NCI-H510A (cell line): ENCODE results near the gene ST3GAL3.

Source experiments
- DNase-seq: peaks from one replicate; lab custom pipeline; 2025; lab: John Stamatoyannopoulos, UW

The ST3GAL3 gene

DNA sequence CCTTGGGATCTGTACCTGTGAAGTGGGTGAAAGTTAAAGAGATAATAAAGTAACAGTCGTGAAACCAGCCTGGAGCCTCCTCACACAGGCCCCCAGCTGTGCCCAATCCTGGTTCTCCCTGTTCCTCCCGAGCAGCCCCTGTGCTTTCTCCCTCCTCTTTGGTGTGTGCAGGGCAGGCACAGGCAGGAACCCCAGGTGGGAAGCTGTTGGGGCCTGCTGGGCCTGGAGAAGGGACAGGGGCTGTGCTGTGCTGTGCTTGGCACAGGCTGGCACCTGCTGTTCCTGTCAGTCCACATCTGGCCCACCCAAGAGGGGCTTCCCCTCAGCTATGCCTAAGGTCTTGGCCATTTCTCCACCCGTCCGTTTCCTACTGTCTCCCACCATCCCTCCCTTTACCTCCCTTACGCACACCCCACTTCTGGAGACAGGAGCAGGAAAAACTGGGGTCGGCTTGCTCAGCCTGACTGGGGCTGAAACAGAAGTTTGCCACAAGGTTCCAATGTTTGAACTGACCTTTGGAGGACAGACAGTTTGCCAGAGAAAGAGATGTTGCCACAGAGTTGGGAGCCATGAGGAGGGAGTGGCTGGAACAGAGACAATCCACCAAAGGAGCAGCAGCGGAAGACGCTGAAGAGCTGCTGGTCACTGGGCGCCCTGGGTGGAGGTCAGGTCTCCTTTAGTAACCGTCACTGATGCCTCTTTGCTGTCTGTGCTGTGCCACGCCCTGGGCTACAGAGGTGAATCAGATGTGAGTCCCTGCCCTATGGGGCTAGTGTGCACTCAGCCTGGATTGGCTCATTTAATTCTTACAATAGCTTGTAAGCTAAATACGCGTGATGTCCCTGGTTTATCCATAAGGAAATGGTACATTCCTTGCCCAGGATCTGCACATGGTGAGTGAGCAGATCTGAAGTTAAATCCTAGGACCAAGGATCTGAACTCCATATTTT is 207.5 kb downstream of the ST3GAL3 start:
- no peak for DNase-seq

DNA sequence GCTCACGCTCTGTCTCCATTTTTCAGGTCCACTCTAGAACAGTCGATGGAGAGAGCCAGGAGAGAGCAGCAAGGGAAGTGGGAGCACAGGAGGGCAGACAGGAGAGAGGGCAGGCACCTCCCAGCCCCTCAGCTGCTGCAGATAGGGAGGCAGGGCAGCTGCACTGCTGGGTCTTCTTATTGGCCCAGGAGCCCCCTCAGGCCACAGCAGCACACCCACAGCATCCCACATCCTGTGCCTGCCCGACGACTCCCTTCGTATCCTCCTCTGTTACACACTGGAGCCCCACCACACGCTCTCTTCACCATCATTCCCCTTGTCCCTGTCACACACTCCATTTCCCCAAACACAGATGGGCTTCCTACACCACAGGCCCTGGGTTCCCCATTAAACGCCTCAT is 212.6 kb downstream of the ST3GAL3 start:
- DNase-seq, result no peak

GRCh38 chr1:43921022-43921421 is 213.7 kb downstream of the ST3GAL3 start:
- DNase-seq, result no peak

DNA sequence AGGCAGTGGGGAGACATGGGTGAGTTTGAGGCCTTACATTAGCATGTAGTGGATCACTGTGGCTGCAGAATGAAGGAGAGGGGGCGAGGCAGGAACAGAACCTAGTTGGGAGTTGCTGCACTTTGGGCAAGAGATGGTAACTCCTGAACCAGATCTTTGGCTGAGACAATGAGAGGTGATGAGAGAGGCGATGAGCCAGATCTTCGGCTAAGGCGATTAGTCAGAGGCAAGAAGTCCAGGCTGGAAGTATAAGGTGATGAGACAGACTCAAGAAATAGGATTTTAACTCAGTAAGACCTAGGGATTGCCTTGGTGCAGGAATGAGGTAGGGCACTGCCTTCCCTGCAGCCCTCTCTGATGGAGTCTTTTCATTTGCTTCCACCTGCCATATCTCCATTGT is 217.2 kb downstream of the ST3GAL3 start:
- no peak for DNase-seq

GRCh38 chr1:43925846-43926245 is 218.5 kb downstream of the ST3GAL3 start:
- no peak for DNase-seq

GRCh38 chr1:43930168-43930948 is 223.0 kb downstream of the ST3GAL3 start:
- peak; percentile 56 for DNase-seq

DNA sequence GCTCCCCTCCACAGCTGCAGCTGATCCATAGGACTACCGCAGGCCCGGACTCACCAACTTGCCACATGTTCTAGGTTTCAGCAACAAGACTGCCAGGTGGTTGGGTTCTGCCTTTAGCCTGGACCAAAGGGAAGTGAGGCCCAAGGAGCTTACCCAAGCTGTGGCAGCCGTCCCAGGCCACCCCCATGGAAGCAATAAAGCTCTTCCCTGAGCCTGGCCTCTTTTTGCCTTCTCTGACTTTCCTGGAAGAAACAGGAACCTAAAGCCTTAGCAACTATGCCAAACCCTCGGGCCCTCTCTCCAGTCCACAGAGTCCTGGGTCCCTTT is 223.6 kb downstream of the ST3GAL3 start:
- no peak for DNase-seq

GRCh38 chr1:43931711-43932660 is 224.7 kb downstream of the ST3GAL3 start:
- DNase-seq, result no peak

DNA sequence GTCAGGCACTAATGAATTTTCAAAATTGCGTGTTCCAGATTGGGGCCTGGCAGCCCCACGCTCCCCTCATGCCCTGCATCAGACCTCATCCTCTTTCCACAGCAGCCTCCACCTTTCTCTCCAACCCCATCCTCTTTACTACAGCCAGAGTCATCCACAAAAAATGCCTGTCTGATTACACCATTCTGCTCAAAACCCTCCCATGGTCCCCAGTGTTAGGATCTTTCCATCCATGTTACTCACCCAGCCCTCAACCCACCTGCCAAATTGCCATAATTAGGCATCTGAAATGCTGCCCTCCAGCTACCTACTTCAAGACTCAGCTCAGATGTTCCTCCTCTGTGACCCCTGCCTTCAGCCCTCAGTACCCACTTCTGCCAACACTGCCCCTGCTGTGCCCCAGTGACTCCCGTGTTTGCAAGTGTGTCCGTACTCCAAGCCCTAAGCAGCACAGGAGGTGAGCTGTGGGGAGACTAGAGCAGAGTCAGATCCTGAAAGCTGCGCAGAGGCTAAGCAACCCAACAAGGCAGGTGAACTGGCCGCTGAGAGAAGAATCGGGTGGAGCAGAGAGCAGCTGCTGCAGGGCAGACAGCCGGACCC is 225.6 kb downstream of the ST3GAL3 start:
- DNase-seq, result peak; percentile 64

DNA sequence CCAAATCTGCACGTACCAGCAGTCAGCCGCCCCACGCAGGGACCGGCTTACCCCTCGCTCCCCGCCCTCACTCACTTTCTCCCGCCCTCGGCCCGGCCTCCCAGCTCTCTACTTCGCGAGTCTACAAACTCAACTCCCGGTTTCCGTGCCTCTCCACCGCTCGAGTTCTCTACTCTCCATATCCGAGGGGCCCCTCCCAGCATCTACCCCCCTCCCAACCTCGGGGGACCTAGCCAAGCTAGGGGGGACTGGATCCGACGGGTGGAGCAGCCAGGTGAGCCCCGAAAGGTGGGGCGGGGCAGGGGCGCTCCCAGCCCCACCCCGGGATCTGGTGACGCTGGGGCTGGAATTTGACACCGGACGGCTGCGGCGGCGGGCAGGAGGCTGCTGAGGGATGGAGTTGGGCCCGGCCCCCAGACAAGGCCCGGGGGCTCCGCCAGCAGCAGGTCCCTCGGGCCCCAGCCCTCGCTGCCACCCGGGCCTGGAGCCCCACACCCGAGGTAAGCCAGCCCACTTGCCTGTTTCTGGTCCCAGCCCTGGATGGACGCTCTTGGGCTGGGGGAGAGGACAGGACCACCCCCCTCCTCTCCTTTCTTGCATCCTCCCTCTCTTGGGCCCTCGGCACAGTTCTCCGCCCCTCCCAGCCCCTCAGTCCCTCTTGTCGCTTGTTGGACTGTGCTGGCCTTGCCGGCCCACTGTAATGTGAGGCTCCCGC is 226.2 kb downstream of the ST3GAL3 start, which contains the start of gene ARTN:
Gene ARTN, plus strand, starts transcription at position 416 of the 715 bp plus-strand sequence. CDS start 1,856 bp downstream, outside the sequence.
- peak; percentile 88 for DNase-seq

DNA sequence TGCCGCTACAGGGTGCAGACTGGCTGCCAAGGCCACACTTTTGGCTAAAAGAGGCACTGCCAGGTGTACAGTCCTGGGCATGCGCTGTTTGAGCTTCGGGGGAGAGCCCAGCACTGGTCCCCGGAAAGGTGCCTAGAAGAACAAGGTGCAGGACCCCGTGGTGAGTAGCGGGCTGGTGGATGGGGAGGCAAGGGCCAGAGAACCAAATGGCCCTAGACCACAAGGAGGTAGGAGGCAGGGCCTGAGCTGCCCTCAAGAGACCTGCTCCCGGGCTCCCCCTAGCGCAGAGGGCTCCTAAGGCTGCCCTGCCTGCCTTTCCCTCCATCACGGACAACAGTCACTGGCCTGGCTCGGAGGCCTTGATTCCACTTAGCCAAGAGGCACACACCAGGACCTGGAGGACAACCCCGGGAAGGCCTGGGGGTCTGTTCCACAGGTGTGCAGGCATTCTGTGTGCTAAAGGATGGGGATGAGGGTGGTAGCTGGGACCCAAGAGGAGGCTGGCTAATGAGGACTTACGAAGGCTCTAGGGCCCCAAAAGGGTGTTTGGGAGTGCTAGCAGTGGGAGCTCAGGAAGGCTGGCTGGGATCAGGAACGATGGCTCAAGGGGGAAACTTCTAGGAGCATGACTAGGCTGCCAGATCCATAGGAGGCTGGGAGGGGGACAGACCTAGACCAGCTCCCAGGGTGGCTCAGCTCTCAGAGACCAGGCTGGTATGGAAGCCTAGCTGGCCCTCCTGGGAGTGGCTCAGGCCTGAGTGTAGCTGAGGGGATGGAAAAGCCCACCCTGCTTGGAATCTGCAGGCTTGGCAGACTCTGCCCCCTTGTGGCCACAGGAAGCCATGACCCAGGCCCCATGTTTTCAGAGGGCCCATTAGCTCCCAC is 227.0 kb downstream of the ST3GAL3 start:
- DNase-seq, result peak; percentile 97

- DNase-seq, result no peak
Measured at GRCh38 chr1:43934986-43935324, 227.6 kb downstream of the ST3GAL3 start.

DNA sequence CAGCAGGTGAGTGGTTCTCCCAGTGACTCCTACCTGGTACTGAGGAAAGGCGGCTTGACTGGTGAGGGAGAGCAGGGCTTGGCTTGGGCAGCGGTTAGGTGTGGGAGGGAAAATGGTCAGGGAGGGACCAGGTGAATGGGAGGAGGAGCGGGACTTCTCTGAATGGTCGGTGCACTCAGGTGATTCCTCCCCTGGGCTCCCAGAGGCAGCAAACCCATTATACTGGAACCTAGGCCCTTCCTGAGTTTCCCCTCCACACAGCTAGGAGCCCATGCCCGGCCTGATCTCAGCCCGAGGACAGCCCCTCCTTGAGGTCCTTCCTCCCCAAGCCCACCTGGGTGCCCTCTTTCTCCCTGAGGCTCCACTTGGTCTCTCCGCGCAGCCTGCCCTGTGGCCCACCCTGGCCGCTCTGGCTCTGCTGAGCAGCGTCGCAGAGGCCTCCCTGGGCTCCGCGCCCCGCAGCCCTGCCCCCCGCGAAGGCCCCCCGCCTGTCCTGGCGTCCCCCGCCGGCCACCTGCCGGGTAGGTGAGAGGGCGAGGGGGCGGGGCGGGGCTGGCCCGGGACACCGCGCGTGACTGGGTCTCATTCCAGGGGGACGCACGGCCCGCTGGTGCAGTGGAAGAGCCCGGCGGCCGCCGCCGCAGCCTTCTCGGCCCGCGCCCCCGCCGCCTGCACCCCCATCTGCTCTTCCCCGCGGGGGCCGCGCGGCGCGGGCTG is 228.5 kb downstream of the ST3GAL3 start:
- DNase-seq, result peak; percentile 99

DNA sequence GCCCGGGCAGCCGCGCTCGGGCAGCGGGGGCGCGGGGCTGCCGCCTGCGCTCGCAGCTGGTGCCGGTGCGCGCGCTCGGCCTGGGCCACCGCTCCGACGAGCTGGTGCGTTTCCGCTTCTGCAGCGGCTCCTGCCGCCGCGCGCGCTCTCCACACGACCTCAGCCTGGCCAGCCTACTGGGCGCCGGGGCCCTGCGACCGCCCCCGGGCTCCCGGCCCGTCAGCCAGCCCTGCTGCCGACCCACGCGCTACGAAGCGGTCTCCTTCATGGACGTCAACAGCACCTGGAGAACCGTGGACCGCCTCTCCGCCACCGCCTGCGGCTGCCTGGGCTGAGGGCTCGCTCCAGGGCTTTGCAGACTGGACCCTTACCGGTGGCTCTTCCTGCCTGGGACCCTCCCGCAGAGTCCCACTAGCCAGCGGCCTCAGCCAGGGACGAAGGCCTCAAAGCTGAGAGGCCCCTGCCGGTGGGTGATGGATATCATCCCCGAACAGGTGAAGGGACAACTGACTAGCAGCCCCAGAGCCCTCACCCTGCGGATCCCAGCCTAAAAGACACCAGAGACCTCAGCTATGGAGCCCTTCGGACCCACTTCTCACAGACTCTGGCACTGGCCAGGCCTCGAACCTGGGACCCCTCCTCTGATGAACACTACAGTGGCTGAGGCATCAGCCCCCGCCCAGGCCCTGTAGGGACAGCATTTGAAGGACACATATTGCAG is 229.3 kb downstream of the ST3GAL3 start:
- DNase-seq, result peak; percentile 92

DNA sequence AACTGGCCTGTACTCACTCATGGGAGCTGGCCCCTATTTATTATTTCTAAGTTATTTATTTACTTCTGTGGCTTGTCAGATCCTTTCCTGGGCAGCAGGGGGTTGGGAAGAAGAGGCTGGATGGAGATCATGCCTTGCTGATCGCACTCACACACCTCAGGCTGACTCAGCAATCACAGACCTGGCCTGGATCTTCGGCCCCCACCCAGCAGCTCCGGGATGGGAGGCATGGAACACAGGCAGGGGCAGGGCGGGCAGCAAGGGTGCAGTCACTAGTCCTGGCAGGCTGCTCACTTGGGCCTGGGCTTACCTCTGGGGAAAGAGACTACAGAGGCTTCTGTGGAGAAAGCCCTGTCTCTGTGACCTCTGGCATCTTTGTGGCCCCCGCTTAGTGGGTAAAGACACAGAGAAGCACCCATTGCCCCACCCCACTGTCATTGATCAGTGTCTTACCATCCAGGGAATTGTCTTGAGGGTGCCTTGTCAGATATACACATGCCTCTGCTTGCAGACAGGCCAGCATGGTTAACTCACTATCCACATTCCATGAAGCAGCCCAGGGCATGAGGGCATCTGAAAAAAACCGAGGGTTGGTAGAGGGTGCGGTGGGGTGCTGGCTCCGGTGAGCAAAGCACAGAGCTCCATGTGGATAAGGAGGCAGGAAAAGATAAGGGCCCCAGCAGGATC is 230.0 kb downstream of the ST3GAL3 start:
- DNase-seq, result no peak

DNA sequence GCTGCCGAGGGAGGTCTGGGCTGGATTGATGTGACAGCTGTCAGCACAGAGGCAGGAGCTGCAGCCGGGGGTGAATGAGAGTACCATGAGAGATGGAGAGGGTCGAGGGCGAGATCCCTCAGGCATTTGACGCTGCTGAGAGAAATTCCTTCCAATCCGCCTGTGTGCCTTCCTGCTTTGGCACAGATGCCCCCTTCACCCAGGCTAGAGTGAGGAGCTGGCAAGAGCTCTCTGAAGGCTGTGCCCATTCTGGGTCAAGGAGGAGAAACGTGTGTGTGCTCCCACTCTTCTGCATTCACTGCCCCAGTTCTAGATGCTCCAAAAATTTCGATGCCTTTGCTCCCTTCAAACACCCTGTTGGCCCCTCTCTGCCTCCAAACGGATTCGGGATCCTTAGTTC is 231.0 kb downstream of the ST3GAL3 start:
- no peak for DNase-seq

DNA sequence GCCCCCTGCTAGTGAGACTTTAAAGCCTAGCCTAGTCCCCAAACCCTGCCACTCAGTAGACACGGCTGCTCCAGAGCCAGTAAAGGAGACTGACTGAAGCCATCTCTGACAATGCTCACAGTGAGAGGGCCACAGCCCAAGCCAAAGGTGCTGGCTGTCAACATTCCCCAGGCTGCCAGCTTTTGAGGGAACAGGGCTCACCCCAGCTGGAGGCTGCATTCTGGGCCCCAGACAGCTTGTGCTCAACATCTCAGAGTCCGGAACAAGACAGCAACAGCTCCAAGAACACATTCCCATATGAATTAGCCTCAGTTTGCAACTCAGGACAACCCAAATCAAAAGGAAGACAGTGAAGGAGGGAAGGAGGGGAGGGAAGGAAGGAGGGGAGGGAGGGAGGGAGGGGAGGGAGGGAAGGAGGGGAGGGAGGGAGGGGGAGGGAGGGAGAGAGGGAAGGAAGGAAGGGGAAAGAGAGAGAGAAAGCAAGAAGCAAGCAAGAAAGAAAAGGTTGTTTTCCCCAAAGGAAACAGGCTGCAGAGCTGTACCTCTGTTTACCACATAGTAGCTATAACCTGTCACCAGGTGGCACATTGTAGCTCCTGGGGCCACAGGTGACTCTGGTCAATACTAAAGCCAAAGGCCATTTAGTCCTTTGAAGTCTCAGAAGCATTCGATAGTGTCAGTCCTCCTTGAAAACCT is 231.7 kb downstream of the ST3GAL3 start:
- DNase-seq, result no peak
